ENCODE results near the gene ZC2HC1C.

GRCh38 chr14:75049731-75050201 is 19.7 kb upstream of the ZC2HC1C start:
- TF ChIP-seq POLR2A (IDR thresholded peaks at IDR 0.05; ENCODE audit: low read length) (no peak), USF2 (IDR thresholded peaks at IDR 0.05) (no peak)
